Nephron (organoid): ENCODE results near the gene CD248.

Experiments
- H3K27ac Mint-ChIP-seq, 3 experiments: 2 replicates each; pipeline ENCODE4 v1.8.0; 2020; ENCODE audit warnings: mixed read lengths in 3 of 3, mild to moderate bottlenecking in 2 of 3, moderate library complexity in 1 of 3
- H3K27me3 Mint-ChIP-seq: 2 replicates; pipeline ENCODE4 v1.8.0; 2021; ENCODE audit warnings: low read depth, mild to moderate bottlenecking, moderate library complexity, mixed read lengths
- H3K36me3 Mint-ChIP-seq: 2 replicates; pipeline ENCODE4 v1.8.0; 2020; ENCODE audit warnings: low read depth, mixed read lengths
- H3K4me1 Mint-ChIP-seq: 2 replicates; pipeline ENCODE4 v1.8.0; 2020; ENCODE audit warnings: mixed read lengths
- H3K4me3 Mint-ChIP-seq, 3 experiments: 2 replicates each; pipeline ENCODE4 v1.8.0; 2020; ENCODE audit warnings: mild to moderate bottlenecking in 3 of 3, mixed read lengths in 3 of 3, moderate library complexity in 2 of 3
- H3K9me3 Mint-ChIP-seq: 2 replicates; pipeline ENCODE4 v1.8.0; 2020; ENCODE audit warnings: mixed read lengths
- CTCF ChIP-seq, 3 experiments: fragments of 200-600 bp; sonication (generic); IDR thresholded peaks; one replicate each; pipeline ENCODE4 v1.5.0; 2021; ENCODE audit warnings: antibody characterized with exemption in 3 of 3; ENCODE audit not compliant: unreplicated experiment in 3 of 3

CD248 gene

GRCh38 chr11:66283461-66284105 is 33.3 kb downstream of the CD248 start:
- no peak for TF ChIP-seq CTCF (IDR thresholded peaks at IDR 0.05; ENCODE audit: unreplicated experiment in 3 of 3)
- Mint-ChIP-seq H3K9me3 (no peaks in the 10 kb centered on the region), H3K4me3 (no peak overlapping the region), H3K36me3 (no peaks in the 10 kb centered on the region), H3K27me3 (peaks cover 4% of the 10 kb centered on the region), H3K27ac (no peak overlapping the region), H3K4me1 (peaks cover 16% of the 10 kb centered on the region)

- Mint-ChIP-seq H3K27me3 (peaks cover 4% of the 10 kb centered on the region), H3K4me1 (peaks cover 16% of the 10 kb centered on the region), H3K4me3 (peak overlapping the region in 1 of 3 experiments; percentile 35), H3K9me3 (no peaks in the 10 kb centered on the region), H3K27ac (no peak overlapping the region), H3K36me3 (no peaks in the 10 kb centered on the region)
- peak; percentile 95 to 96 (median 95) for TF ChIP-seq CTCF (IDR thresholded peaks at IDR 0.05; ENCODE audit: unreplicated experiment in 3 of 3)
These were observed 34.1 kb downstream of the CD248 start for GRCh38 chr11:66282468-66283455.

- peaks cover 16% of the 10 kb centered on the region for H3K4me1 Mint-ChIP-seq
- H3K27me3 Mint-ChIP-seq = peaks cover 4% of the 10 kb centered on the region
- H3K27ac Mint-ChIP-seq = no peak overlapping the region
- no peaks in the 10 kb centered on the region for H3K36me3 Mint-ChIP-seq
- no peak for TF ChIP-seq CTCF (IDR thresholded peaks at IDR 0.05; ENCODE audit: unreplicated experiment in 3 of 3)
- H3K9me3 Mint-ChIP-seq = no peaks in the 10 kb centered on the region
- peak overlapping the region in 2 of 3 experiments; percentile 30 to 37 for H3K4me3 Mint-ChIP-seq
These were observed 34.9 kb downstream of the CD248 start for GRCh38 chr11:66281776-66282467.

GRCh38 chr11:66281001-66281400 is 35.8 kb downstream of the CD248 start:
- Mint-ChIP-seq H3K4me3 (peak overlapping the region; percentile 3 to 64 (median 55)), H3K27me3 (peaks cover 4% of the 10 kb centered on the region), H3K4me1 (peaks cover 12% of the 10 kb centered on the region), H3K36me3 (peaks cover 3% of the 10 kb centered on the region), H3K9me3 (no peaks in the 10 kb centered on the region), H3K27ac (no peak overlapping the region)
- no peak for TF ChIP-seq CTCF (IDR thresholded peaks at IDR 0.05; ENCODE audit: unreplicated experiment in 3 of 3)

- no peak for TF ChIP-seq CTCF (IDR thresholded peaks at IDR 0.05; ENCODE audit: unreplicated experiment in 3 of 3)
- peaks cover 5% of the 10 kb centered on the region for H3K36me3 Mint-ChIP-seq
- peak overlapping the region; percentile 23 to 79 (median 39) for H3K4me3 Mint-ChIP-seq
- no peaks in the 10 kb centered on the region for H3K9me3 Mint-ChIP-seq
- H3K27ac Mint-ChIP-seq = no peak overlapping the region
- peaks cover 4% of the 10 kb centered on the region for H3K27me3 Mint-ChIP-seq
- H3K4me1 Mint-ChIP-seq = peaks cover 15% of the 10 kb centered on the region
These were observed 36.4 kb downstream of the CD248 start for GRCh38 chr11:66280428-66280827.
